ENCODE measurements around the gene HOXD11. TPM values are rescaled to one million over a fixed set of nuclear protein-coding genes. Genes with fewer than 3 reads are reported as not detected.

Gene HOXD11
- total RNA-seq, 1 experiment from 2014 or later, result 107 TPM

- no peaks in the 10 kb centered on the region for H3K9me3 ChIP-seq (ENCODE audit: low read depth, low read length, poor library complexity, severe bottlenecking)
- no TSS peak for BruUV-seq (replicated peaks)
- POLR2A ChIA-PET (ENCODE audit: low non-redundant PET), result no interaction called here
- peak; percentile 63 for DNase-seq (ENCODE audit: low spot score)
- H3K27me3 ChIP-seq (replicated peaks; ENCODE audit: insufficient read depth, low read depth, low read length, poor library complexity), result peaks cover 87% of the 10 kb centered on the region
- TF ChIP-seq CTCF (conservative IDR thresholded peaks at IDR 0.05; ENCODE audit: low read depth, low read length), result no peak
- TF ChIP-seq EZH2 (IDR thresholded peaks at IDR 0.05; ENCODE audit: borderline replicate concordance, low read depth, low read length, poor library complexity, severe bottlenecking), result no peak
- peaks cover 22% of the 10 kb centered on the region for H3K4me1 ChIP-seq (ENCODE audit: insufficient read depth, low read length, poor library complexity, severe bottlenecking)
- CTCF ChIA-PET, result interaction anchor here (0.5 kb wide), 1 partner anchor 746 kb away, joined by 3 read pairs; no protein-coding TSS in a partner anchor
- no peak overlapping the region for H3K27ac ChIP-seq (ENCODE audit: low read depth, low read length, poor library complexity, severe bottlenecking)
- intact Hi-C loops (cut with micrococcal nuclease; ENCODE audit: unreplicated experiment), result no loop called here
- peak overlapping the region; percentile 5 for H3K4me3 ChIP-seq (ENCODE audit: low read depth, low read length, poor library complexity, severe bottlenecking)
- H3K36me3 ChIP-seq (ENCODE audit: insufficient read depth, low read length, poor library complexity, severe bottlenecking), result no peaks in the 10 kb centered on the region
Observed at GRCh38 chr2:176075481-176075880, 31.6 kb upstream of the HOXD11 start.

GRCh38 chr2:176076063-176076462 lies 31.0 kb upstream of the HOXD11 start:
- no peak for DNase-seq (ENCODE audit: low spot score)
- Histone ChIP-seq H3K9me3 (ENCODE audit: low read depth, low read length, poor library complexity, severe bottlenecking) (no peaks in the 10 kb centered on the region), H3K4me1 (ENCODE audit: insufficient read depth, low read length, poor library complexity, severe bottlenecking) (peaks cover 28% of the 10 kb centered on the region), H3K36me3 (ENCODE audit: insufficient read depth, low read length, poor library complexity, severe bottlenecking) (no peaks in the 10 kb centered on the region), H3K27me3 (replicated peaks; ENCODE audit: insufficient read depth, low read depth, low read length, poor library complexity) (peaks cover 87% of the 10 kb centered on the region), H3K27ac (ENCODE audit: low read depth, low read length, poor library complexity, severe bottlenecking) (no peak overlapping the region), H3K4me3 (ENCODE audit: low read depth, low read length, poor library complexity, severe bottlenecking) (no peak overlapping the region)
- ChIA-PET POLR2A (ENCODE audit: low non-redundant PET) (no interaction called here), CTCF (no interaction called here)
- intact Hi-C loops (cut with micrococcal nuclease; ENCODE audit: unreplicated experiment), result no loop called here
- BruUV-seq (replicated peaks), result no TSS peak
- no peak for TF ChIP-seq EZH2 (IDR thresholded peaks at IDR 0.05; ENCODE audit: borderline replicate concordance, low read depth, low read length, poor library complexity, severe bottlenecking)
- no peak for TF ChIP-seq CTCF (conservative IDR thresholded peaks at IDR 0.05; ENCODE audit: low read depth, low read length)

GRCh38 chr2:176076796-176077195 lies 30.3 kb upstream of the HOXD11 start:
- peaks cover 29% of the 10 kb centered on the region for H3K4me1 ChIP-seq (ENCODE audit: insufficient read depth, low read length, poor library complexity, severe bottlenecking)
- no peaks in the 10 kb centered on the region for H3K9me3 ChIP-seq (ENCODE audit: low read depth, low read length, poor library complexity, severe bottlenecking)
- peaks cover 87% of the 10 kb centered on the region for H3K27me3 ChIP-seq (replicated peaks; ENCODE audit: insufficient read depth, low read depth, low read length, poor library complexity)
- intact Hi-C loops (cut with micrococcal nuclease; ENCODE audit: unreplicated experiment), result no loop called here
- POLR2A ChIA-PET (ENCODE audit: low non-redundant PET), result no interaction called here
- DNase-seq (ENCODE audit: low spot score), result no peak
- H3K27ac ChIP-seq (ENCODE audit: low read depth, low read length, poor library complexity, severe bottlenecking), result no peak overlapping the region
- no peak for TF ChIP-seq CTCF (conservative IDR thresholded peaks at IDR 0.05; ENCODE audit: low read depth, low read length)
- no peak for TF ChIP-seq EZH2 (IDR thresholded peaks at IDR 0.05; ENCODE audit: borderline replicate concordance, low read depth, low read length, poor library complexity, severe bottlenecking)
- no TSS peak for BruUV-seq (replicated peaks)
- no peak overlapping the region for H3K4me3 ChIP-seq (ENCODE audit: low read depth, low read length, poor library complexity, severe bottlenecking)
- CTCF ChIA-PET, result no interaction called here
- no peaks in the 10 kb centered on the region for H3K36me3 ChIP-seq (ENCODE audit: insufficient read depth, low read length, poor library complexity, severe bottlenecking)
